A172 (cell line): Measurements from ENCODE around the gene PBOV1. TPM values are rescaled to one million over a fixed set of nuclear protein-coding genes. Genes with fewer than 3 reads are reported as not detected.
"Not testable (repeated sequence)": the region's sequence is repeated elsewhere in the genome, so short reads cannot be mapped to it uniquely, and the experiment has no call there.

ENCODE experiments used
- DNase-seq: peaks from one replicate; pipeline ENCODE4 v3.0.0-alpha.2; 2015; ENCODE audit warnings: low spot score
- total RNA-seq: library from RNA; depleted of rRNA; stranded (reverse); fragments of >200 nt; shearing (Covaris generic); gene quantifications from 2 replicates; pipeline ENCODE4 v1.2.3, GENCODE V29; 2014

The PBOV1 gene
- total RNA-seq, 1 experiment from 2014 or later: not detected

DNA sequence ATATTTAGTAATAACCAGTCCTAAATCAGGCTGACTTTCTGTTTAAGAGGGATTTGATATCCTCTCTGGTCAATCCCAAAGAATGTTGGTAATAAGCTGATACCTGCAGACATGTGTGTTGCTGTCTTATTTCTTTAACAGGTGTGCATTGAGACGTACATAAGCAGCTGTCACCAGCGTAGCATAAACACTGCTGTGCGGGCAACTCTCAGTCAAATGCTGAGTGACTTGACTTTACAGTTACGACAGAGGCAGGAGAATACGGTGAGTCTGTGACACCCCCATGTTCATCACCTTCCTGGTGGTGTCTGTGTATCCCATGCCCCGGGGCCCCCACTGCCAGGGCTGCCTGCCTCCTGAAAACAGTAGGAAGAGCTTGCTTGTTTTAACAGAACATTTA, 20.1 kb upstream of the PBOV1 start:
- no peak for DNase-seq

DNA sequence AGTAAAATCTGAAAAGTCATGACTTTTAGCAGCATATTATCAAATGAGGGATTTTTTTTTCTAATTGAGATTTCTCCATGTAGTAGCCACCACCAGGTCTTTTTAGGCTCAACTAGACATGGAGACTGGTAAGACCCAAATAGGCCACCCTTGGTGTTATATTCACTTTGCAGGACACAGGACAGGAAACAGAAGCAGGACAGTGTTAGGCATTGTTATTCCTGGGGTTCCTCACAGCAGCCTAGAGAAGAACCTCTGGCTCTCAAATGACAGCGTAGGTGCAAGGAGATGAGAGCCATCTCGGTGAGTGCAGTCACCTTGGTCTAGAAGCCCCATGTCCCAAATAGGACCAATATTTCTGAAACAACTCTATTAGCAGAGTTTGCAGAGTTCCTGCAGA, 19.2 kb upstream of the PBOV1 start:
- no peak for DNase-seq

DNA sequence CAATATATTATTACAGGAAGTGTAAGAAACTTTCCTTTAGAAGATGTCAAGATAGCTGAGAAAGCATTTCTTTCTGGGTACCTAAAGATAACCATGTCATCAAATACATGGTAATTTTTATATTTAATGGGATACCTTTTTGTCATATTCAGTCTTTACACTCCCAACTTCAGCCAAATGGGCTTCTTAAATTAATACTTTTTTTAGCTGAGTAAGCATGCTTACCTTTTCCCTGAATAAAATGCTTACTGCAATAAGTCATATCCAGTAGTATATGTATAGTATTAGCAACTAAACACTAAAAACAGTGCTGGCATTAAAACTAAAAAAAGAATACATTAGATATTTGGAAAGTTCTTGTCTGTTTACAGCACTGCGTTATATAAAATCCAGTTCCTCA, 17.4 kb upstream of the PBOV1 start:
- DNase-seq: no peak

DNA sequence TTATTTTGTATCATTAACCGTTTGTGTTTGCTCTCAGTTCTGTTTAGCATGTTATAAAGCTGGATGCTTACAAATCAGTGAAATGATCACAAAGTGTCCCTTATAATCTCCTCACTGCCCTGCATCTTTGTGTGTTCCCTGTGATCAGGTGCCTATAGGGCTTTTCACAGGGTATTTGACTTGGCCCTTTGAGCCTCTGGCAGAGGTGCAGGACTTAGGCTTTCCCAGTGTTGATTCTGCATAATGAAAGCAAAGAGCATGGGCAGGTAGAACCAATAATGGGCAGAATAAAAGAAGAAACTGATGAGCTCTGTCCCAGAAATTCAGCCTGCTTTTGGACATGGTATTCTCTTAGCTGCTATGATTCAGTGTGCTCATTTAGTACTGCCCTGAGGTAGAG, 16.9 kb upstream of the PBOV1 start:
- DNase-seq: no peak

DNA sequence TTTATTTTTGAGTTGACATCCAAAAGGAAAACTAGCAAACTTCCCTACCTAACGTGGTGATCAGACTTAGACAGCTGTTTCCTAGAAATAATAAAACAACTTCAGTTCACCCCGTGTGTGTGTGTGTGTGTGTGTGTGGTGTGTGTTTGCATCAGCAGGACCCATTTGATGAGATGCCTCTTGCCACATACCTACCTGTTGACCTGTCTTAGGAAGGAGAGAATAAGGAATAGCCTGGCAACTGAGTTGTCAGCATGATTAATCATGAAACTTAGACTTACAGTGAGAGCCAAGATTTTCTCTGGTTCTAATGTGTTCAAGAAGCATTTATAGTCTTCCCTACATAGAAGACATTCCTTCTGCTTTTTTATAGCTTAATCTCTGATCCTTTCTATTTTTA, 16.1 kb upstream of the PBOV1 start:
- no peak for DNase-seq

DNA sequence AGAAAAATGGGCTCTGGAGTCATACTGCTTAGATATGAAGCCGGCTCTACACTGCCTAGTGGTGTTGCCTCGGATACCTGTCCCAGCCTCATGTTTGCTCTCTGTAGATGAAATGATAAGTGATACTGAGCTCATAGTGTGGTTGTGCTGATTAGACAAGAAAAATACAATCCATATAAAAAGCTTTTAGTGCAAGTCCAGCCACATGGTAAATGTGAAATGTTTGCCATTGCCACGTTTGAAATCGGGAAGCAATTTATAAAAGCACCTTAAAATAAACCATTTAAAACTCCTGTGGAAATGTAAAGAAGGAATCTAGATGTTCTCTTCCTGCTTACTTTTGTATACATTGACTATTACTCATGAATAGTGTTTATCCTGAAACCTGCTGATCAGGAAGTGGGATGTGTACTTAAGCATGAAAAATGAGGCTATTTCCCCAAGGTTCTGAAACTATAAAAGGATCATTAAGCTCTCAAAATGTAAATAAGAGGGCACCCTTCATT, 13.1 kb upstream of the PBOV1 start:
- DNase-seq: no peak

DNA sequence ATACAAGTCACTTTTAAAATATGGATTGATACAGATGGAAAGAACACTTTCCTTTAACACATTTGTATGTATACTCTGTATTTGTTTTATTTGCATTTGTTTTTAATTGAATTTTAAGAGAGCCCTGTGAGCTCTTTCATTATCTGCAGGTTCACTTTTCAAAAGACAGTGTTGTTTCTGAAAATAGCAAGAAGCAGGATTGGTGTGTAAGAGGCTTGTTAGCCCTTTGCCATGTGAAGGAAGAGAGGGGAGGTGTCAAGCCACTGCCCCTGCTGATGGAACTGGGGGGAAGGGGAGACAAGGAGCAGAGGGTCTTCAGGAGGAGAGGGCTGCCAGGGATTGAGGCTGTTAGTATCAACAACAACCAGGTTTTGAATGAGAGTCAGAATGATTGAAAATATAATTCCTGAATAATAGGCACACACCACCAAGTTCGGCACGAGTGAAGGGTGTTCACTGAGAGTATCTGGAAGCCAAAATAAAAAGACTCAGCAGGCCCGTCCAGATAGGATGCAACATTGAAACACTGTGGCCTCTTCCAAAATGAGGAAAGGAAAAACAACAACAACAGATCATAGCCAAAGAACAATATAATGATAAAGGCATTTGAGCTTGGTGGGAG, 12.6 kb upstream of the PBOV1 start:
- no peak for DNase-seq

DNA sequence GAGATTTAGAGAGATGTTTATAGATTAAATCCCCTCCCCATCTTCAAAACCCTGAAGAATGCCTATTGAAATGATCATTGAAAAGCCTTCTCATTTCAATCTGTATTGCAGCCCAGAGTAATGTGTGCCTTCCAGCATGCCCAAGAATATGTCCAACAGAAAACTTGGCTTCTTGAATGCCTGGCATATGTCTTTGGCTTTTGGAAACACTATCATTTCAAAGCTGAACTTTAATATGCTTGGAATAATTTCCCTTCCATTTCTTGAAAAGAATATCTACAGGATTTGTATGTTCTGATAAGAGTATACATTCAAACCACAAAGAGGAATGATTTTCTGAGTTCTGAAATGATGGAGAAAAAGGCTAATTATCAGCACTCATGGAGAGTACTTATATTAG, 11.9 kb upstream of the PBOV1 start:
- DNase-seq: no peak

DNA sequence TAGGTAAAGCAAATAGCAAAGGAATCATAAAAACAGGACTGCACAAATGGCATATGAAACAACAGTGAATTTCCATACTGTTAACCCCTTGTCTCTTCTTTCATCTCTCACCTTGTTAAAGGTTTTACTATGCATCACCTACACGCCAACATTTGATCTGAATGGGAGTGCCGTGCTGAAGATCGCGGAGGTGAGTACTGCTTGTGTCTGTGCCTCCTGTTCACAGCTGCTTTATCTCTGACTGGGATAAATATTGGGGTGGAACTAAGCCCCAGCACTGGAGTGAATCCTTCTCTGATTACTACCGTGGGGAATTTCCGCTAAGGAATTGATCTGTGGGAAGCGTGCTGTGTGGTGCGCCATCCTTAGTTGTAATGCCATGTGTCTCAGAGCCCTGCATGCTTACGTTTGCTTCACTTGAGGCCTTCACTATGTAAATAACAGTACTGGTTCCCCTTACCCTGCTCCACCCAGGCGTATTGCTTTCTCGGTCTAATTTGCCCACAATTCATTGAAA, 11.4 kb upstream of the PBOV1 start:
- no peak for DNase-seq

DNA sequence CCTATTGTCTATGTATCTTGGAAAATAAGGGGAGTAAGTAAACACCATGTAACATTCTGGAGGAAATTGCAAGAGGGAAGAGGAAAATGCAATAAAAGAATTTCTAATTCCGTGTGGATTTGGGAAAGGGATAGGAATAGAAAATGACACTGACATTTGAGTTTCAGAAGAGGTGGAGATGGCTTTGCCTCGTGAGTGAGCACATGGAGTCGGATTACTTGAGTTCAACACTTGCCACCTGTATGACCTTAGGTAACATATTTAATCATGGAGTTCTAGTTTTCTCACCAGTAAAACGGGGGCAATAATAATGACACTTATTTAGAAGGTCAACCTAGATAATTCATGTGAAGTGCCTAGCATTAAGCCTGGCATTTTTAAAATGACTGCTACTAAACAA, 10.8 kb upstream of the PBOV1 start:
- DNase-seq: no peak

DNA sequence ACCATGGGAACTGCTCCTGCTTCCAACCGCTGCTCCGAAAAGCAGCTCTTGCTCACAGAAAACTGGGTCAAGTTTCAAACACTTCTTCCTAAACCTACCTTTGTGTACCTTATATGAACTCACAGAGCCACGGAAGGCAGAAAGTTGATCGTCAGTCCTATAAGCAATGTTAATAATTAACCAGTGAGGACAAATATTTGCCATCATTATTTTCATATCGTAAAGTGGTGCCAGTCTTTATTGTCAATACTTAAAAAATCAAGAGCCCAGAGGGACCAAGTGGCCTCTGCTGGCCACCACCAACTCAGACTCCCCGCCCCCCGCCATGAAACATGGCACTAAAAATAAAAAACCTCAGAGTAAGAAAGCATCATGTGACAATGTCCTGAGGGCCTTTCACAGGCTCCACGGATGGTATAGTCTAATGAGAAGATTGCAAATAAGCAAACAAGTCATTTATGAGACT, 9.1 kb upstream of the PBOV1 start:
- DNase-seq: no peak

DNA sequence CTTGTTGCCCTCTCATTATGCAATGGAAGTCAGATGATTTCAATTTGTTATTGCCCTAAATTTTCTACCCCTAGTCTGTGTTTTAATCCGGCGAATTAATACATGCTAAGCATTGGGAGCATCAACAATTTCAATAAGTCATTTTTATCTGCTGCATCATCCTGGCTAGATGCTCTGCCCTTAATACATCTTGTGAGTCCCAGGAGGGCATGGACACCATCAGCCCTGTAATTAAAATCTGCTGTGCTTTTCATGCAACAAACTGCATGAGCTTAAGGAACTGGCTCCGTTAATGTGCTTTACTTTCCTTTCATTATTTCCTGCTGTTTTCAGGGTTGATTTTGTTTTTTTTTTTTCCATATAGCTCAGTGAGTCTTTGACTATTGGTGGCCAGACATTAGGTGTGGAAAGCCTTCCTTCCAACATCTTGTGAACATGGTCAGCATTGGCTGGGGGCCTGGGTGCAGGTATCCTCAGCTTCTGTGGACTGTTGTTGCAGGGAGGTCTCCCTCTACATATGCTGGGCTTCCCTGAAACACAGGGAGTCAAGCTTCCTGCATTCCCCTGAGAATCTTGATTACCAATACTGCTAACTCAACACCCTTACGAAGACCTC, 8.5 kb upstream of the PBOV1 start:
- DNase-seq: no peak

DNA sequence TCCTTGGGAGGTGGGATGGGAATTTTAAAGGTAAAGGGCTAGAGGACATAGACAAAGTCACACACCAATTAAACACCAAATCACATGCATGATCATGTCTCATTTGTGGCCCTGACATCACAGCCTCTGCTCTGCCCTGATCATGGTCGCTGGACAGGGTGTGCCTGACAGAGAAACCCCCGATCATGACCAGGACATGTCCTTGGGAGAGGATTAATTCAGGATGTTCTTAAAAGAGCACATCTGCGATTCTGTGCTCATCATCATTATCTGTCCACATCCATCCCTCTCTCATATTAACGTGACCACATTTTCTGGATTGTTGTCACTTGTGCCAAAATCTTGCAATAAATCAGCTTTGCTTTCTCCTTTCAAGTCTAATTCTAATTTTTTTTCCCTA, 7.7 kb upstream of the PBOV1 start:
- no peak for DNase-seq

DNA sequence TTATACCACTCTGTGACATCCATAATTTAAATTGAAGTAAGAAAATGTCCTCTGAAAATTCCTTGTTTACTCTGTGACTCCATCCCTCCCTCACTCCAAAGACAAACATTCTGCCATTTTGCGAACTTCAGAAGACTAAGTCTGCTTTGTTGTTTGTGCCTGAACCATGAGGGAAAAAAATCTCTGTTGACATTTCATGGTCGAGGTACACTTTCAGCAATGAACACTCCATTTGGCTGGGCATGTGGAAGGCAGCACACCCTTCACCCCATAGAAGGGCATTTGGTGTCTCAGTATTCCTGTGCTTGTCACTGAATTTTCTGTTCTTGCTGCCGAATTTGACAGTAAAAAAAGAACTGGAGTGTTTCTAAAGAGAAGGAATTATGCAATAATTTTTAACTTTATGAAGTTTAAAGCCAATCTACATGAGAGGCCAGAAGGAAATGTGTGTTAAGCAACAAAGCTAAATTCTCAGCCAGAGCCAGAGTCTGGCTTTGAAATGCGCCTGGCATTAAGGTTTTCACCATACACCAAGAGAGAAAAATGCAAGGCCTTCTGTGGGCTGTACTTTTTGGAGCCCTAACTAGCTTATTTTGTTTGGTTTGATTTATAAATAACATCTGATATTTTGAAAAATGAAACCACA, 4.7 kb upstream of the PBOV1 start:
- DNase-seq: no peak

DNA sequence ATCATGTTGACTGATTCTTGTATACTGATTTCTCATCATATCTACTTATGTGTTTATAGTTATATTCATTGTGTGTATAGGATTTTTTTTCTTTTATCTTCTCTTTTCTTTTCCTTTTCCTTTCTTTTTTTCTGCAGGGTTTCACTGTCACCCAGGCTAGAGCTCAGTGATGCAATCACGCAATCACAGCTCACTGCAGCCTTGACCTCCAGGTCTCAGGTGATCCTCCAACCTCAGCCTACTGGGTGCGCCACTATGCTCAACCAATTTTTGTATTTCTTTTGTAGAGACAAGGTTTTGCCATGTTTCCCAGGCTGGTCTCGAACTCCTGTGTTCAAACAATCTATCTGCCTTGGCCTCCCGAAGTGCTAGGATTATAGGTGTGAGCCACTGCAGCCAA, 1.6 kb upstream of the PBOV1 start:
- DNase-seq: no peak

DNA sequence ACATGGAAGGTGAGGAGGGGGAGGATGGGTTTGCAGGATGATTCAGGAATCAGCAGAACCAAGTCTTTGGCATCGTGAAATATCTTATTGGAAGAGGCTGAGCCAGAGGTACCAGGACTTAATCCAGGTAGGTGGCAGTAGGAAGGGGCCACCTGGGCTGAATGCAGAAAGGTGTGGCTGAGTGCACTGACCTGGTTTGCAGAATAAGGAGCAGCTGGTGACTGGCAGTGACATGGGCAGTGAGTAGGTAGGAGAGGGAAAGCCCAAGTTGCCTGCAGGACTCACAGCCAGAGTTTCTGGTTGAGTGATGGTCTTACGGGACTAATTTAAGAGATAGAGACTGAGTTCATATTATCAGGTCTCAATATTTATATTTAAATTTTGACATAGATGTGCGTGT, 1.1 kb upstream of the PBOV1 start:
- no peak for DNase-seq

DNA sequence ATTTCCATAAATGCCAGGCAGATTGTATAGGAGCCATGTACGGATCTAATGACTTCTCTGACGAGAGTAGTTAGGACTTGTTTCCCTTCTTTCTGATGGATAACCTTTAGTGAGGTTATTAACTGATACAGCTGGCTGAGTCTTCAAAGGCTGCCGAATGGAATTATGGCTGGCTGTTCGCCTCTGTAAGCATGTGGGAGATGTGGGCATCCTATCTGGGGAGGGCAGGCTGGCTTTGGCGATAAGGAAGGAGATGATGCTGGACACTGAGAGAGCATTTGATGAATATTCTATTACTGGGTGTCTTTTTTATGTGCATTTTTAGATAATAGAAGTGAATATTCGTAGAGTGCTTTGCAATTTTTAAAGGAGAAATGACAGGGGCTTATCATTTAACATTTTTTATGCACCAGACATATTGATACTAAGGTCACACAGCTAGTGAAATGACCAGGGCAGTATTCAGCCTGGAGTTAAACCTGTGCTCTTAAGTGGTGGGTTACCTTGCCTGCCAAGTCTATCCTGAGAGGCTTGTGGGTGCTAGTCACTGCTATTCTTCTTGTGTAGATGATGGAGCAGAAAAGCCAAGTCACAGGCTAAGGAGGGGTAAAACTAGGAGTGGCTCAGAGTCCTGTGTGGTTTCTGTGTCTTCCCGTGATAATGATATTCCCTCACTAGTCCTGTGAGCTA, 3.1 kb downstream of the PBOV1 start:
- DNase-seq: no peak

DNA sequence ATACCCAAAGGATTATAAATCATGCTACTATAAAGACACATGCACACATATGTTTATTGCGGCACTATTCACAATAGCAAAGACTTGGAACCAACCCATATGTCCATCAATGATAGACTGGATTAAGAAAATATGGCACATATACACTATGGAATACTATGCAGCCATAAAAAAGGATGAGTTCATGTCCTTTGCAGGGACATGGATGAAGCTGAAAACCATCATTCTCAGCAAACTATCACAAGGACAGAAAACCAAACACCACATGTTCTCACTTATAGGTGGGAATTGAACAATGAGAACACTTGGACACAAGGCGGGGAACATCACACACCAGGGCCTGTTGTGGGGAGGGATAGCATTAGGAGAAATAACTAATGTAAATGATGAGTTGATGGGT, 5.8 kb downstream of the PBOV1 start:
- not testable (repeated sequence) for DNase-seq

DNA sequence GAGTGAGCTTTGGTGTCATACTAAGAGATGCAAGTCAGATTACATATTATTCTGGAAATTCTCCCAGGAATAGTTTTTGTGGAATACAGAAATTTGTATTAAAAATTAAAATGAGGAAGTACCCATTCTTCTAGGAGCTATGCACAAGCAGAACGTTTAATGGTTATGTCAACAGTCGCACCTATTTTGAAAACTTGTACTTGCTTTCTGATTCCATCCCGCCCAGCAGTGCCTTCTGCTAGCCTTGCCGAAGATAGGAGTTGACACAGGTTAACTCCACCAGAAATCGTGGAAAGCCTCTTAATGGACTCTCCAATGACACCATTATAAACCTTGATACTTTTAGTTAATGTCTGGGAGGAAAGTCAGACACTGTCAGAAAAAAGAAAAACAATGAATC, 6.7 kb downstream of the PBOV1 start:
- DNase-seq: no peak

DNA sequence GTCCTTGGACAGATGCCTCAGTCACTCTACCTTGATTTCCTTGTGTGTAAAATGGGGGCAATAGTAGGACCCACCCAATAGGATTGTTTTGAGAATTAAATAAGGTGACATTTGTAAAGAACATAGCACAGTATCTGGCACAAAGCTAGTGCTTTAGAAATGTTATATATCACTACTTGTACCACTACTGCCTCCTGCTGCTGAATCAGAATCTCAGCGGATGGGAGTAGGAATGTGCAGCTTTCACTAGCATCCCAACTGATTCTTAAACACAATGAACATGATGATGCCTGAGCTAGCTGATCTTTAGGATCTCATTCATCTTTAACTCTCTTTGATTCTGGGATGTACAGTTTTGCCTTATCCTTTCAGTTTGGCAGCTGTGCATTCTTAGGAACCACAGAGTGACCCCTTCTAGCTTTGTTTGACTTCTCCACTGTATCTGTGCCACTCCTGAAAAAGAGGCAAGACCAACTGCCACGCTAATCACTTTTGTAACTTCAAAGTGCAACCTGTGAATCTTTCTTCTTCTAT, 7.2 kb downstream of the PBOV1 start:
- DNase-seq: no peak

DNA sequence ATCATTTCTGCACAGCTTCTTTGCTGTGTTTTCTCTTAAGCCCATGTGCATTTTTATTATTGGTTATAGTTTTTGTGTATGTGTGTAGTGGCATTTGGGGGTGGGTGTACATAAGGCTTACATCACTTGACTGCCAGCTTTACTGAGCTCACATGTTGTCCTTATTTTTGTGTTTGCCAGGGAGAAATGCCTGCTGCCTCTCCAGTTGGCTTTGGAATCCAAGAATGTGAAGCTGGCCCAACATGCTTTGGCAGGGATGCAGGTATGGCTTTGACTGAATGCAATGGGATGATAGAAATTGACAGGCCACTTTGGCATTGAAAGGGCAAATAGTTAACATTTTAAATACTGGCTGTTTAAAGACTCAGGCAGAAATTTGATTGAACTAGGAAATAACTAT, 11.4 kb downstream of the PBOV1 start:
- no peak for DNase-seq

DNA sequence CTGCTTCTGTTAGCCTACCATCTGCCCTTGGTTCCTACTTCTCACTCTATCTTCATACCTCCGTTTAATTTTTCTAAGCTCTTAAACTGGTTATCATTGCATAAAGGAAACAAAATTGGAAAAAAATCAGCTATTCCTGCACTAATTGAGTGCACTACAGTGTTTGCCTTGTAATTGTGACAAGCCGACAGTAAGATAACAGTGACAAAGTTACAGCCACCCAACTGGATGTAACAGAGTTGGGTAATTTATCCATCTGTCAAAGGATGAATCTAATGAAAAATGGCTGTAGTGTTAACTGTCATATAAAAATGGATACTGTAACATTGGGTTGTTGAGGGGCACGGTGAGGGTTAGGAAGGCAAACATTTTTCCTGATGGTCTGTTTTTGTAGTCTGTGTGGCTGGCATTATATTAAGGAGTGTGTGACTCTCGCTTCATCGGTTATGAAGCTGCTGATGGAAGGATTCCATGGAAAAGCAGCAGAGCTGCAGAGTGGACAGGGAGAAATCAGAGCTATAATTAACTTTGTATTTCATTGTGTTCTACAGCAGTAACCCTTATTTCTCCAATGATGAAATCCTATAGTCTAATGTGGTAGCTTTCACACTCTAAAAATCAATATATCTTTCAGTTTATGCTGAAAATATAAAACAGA, 12.7 kb downstream of the PBOV1 start:
- no peak for DNase-seq
